Stimulated activated CD4-positive, alpha-beta T cell treated with anti-CD3 and anti-CD28 coated beads, TNF-alpha, amount 100 ng/mL, for 24 hours (primary cell): Measurements from ENCODE around the gene ATP7A.
"Not testable (repeated sequence)": the region's sequence is repeated elsewhere in the genome, so short reads cannot be mapped to it uniquely, and the experiment has no call there.

ENCODE experiments used
- DNase-seq, 3 experiments: peaks; one replicate each; pipeline ENCODE4 v3.0.0-alpha.2; 2020; ENCODE audit warnings: low read depth in 3 of 3

ATP7A gene

DNA sequence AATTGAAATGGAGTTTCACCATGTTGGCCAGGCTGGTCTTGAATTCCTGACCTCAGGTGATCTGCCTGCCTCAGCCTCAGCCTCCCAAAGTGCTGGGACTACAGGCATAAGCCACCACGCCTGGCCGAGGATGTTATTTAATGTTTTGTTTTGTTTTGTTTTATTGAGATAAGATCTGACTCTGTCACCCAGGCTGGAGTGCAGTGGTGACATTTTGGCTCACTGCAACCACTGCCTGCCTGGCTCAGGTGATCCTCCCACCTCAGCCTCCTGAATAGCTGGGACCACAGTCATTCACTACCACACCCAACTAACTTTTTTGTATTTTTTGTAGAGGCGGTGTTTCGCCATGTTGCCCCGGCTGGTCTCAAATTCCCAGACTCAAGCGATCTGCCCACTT, 34.5 kb downstream of the ATP7A start:
- DNase-seq = not testable (repeated sequence)

DNA sequence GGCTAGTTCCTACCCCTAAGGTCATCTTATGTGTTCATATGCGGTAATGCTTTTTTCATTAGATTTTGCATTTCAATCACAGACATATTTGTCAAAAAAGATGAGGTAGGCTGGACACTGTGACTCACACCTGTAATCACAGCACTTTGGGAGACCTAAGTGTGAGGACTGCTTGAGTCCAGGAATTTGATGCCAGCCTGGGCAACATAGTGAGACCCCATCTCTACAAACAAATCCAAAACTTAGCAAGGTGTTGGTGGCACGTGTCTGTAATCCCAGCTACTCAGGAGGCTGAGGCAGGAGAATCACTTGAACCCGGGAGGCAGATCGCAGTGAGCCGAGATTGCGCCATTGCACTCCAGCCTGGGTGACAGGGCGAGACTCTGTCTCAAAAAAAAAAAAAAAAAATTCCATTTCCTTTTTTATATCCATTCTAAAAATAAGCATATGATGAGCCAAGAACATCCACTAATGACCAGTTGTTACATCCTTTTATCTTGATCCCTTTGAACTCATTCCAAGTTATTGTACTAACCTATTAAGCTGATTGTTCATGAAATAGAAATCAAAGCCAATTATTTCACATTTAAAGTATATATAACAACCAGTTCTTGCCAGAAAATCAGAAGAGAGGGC, 35.5 kb downstream of the ATP7A start:
- no peak for DNase-seq

DNA sequence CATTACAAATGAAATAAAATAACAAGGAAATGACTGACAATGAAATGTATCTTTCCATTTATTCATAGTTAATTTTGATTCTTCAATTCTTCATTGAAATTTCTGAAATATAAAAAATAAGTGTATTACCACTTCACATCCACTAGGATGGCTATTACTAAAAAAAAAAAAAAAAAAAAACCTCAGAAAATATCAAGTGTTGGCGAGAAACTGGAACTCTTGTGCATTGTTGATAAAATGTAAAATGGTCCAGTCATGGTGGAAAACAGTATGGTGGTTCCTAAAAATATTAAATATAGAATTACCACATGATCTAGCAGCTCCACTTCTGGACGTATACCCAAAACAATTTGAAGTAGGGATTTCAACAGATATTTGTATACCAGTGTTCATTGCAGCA, 36.1 kb downstream of the ATP7A start:
- no peak for DNase-seq

DNA sequence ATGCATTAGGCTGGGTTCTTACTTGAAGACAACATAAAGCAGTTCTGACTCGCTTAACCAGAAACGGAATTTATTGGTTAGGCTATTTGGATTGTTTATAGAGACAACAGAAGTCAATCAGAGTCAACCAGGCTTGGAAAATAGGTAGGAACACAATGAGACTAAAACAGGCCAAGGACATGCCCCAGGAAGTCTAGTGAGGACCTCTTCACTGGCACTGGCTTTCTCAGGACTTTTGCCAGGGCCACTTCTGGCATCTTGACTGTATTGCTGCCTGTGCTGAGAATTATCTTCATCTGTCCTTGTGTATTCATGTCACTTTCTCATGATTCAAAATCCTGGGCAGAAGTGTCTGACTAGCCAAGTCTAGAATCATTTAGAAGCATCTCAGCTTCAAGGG, 39.3 kb downstream of the ATP7A start:
- no peak for DNase-seq

DNA sequence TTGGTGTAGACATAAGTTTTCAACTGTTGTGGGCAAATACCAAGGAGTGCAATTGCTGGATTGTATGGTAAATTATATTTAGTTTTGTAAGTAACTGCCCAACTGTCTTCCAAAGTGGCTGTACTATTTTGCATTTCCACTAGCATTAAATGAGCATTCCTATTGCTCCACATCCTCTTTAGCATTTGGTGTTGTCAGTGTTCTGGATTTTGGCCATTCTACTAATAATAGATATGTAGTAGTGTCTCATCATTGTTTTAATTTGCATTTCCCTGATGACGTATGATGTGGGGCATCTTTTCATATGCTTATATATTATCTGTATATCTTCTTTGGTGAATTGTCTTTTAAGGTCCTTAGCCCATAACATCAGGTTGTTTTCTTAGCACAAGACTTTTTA, 41.7 kb downstream of the ATP7A start:
- DNase-seq = no peak

DNA sequence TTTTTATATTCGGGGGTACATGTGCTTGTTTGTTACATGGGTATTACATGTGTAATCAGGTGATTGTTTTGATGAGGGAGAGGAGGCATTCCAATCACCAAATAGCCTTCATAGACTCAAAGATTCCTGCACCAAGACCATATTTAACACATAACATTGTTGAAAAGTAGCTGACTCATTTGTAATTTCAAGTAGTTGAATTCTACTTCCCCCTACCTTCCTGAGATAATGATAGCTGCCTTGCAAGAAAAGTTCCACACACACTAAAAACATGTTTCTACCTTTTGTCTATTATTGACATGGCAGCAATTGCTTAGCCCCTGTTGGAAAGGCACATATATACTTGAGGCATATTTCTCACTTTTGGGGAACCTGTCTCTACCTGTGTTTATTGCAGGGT, 42.8 kb downstream of the ATP7A start:
- DNase-seq = no peak

DNA sequence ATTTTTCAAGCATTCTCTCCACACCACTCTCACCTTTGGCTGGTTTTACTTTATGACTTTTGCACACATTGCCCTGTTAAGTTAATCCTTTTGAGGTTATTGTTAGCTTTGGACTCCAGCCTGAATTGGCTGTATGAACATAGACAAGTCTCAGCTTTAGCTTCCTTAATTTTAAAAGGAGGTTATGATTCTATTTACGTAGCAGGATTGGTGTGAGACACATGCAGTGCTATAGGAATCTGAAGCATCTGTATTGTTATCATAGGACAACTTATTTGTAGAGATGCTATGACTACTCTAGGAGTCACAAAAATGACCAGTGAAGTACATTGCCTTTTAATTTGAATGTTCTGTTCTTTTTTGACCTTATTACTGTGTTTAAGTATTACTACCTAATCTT, 43.2 kb downstream of the ATP7A start:
- no peak for DNase-seq

DNA sequence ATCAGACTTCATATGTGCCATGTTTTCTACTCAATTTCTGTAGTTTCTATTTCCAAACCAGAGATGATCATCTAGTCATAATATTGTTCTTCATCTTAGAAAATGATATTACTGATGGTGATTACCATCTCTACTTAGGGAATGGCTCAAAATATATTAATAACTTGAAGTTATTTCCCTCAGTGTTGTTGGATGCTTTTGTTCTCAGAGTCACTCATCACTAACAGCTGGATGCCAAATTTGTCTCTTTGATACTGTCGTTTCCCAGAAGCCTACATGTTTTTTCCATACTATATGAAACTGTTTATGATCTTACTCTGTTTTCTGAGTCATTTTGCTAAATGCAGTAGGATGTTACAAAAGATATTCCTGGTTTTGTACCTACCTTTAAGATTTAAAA, 50.1 kb downstream of the ATP7A start:
- DNase-seq = no peak

DNA sequence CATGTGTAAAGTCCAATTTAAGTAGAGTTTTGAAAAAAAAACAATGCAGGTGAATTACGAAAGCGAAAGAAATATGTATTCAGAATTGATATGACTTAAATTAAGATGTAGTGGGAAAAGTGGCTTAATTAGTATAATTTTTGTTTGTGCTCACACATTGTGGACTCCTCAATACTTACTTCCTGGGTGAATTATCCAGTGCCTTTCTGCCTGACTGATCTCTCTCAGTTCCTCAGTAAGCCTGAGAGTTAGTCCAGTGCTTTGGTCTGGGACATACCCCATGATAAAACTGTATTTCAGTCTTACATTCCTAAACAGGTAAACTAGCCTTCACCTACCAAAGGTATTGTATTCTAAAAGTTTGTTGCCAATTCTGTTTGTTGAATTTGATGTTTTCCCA, 50.6 kb downstream of the ATP7A start:
- no peak for DNase-seq

DNA sequence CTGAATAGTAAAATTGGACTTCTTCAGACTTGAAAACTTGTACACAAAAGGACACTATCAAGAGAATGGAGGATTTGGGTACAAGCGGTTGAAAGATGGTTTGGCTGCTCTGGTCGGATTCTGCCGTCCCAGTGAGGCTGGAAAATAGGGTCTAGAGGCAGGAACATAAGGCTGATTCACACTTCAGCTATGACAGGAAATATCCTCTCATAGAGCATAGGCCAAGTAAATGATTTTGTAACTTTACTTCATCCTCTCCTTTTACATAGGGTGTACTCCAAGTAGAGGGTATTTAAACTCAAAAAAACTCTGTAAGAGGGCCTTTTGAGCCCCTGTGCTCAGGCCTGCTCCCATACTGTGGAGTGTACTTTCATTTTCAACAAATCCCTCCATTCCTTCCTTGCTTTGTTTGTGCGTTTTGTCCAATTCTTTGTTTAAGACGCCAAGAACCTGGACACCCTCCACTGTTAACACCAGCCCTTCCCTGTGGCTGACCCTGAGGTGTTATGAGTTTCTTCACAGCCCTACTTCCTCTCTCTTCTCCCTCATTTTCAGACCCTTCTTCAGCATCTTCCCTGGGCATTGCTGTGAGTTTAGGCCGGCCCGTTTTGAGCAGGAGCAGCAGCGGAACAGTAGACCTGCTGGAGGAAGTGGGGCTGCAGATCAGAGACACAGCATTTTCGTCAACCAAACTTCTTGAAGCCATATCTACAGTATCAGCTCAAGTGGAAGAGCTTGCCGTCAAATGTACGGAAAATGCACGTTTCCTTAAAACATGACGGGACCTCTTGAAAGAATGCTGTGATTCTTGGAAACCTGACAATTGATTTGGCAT, 51.8 kb downstream of the ATP7A start:
- peak in 1 of 3 experiments; percentile 4 for DNase-seq

DNA sequence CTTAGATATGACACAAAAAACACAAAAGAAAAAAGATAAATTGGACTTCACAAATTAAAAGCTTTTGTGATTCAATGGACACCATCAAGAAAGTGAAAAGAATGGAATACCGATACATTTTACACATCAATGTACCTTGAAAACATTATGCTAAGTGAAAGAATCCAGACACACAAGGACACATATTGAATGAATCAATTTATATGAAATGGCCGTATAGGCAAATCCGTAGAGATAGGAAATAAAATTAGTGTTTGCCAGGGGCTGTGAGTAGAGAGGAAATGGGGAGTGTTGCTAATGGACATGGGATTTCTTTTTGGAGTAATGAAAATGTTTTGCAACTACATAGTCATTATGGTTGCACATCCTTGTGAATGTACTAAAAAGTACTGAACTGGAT, 55.9 kb downstream of the ATP7A start:
- no peak for DNase-seq

DNA sequence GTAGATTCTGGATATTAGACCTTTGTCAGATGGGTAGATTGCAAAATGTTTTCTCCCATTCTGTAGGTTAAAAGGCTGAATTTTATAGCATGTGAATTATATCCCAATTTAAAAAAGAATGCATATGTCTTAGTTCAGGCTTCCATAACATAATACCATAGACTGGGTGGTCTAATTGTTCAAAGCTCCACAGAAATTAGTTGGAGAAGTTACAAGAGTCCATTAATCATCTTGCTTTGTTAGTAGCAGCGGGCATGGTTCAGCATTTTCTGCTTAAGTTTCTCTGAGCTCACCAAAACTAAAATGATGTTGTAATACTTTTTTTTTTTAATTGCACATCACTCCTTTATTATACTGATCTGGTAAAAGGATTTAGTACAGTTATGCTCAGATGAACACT, 57.1 kb downstream of the ATP7A start:
- no peak for DNase-seq

DNA sequence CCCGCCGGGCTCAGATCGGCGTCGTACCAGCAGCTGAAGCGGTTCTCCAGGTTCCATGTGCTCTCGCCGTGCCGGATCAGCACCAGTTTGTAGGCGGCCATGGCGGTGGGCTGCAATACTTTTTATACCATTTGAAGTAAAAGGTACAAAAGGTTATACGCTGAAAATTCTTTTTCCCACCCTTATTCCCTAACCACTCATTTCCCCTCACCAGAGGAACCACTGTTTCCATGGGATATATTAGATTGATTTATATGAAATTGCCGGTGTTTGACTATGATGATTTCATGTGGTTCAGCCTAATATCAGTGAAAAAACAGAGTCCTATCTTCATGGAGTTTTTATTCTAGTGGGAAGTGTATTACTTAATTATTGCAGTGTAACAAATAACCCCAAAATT, 59.0 kb downstream of the ATP7A start, which contains the start of gene PGAM4:
TSS of gene PGAM4 (minus strand) at position 101 of the 400 bp plus-strand sequence. CDS start at position 101, 0 bp downstream.
- DNase-seq = no peak

DNA sequence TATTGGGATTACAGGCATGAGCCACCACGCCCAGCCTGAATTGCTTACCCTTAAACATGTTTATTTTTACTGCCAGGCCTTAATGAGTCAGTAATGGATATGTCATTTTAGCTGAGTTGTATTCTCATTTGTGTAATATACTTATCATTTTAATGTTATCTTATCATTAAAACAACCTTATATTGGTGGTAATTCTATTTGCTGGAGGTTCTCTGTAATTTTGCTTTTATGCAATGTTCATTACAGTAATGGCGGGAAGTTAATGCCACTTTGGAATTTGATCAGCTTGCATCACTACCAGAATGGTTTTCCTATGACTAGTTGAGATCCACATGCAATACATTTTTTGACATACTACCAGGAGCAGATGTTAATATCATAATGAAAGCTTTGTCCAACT, 65.3 kb downstream of the ATP7A start:
- DNase-seq = no peak

DNA sequence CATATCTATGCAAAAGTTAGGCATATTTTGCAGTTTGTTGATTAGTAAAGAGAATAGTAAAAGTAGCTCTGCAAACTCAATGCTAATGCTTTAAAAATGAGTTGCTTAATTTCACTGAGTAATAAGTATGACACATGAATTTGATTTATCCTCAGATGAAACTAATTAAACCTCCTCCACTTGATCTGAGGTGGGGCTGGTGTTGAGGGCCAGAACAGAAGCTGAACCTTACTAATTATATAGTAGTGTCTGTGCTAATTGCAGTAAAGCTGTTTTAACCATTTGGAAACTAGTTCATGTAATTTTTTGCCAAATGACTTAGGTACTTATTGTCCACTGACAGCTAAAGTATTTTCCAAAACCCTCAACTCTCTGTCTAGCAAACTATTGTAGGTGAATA, 66.6 kb downstream of the ATP7A start:
- DNase-seq = no peak

DNA sequence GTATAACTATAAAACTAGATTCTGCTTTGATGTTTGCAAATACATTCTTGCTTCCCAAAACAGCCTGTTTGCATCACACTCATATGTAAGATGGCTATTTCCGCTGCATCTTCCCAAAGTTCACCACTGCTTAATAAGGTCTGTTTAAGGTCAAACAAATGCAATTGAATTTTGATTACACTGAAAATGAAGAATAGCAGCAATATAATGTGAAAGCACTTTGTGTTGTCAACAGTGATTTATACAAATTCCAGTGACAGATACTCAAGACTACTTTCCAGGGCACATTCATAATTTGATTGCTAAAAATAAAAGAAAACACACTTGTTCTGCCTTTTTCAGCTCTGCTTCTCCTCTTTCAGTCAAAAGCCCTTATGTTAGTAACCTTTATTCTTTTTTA, 67.0 kb downstream of the ATP7A start:
- DNase-seq = no peak

DNA sequence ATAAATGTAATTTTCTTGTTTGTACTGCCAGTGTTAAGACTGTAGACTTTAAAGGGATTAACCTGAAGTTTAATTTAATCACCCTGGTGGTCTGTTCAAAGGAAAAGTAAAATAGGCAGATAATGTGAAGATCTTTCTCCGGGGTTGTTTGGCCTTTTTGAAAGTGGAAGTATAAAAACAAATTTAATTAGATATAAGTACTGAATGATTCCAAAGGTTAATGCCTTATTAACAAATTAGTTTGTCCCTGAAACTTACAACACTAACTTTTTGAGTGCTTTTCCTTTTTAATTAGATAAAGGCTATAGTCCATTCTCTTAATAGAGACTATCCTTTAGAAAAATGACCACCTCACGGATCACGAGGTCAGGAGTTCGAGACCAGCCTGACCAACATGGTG, 69.4 kb downstream of the ATP7A start:
- DNase-seq = no peak

DNA sequence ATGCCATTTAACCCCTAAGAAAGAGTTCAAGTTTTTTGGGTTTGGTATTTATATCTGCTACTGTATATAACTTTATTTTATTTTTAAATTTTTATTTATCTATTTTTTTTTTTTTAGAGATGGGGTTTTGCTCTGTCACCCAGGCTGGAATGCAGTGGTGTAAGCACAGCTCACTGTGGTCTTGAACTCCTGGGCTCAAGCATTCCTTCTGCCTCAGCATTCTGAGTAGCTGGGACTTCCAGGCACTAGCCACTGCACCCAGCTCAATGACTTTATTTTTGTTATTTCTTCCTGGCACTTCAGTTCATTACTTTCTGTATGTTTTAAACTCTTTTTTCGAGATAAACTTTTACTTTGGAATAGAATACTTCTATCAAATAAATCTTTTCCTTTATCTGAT, 101.4 kb downstream of the ATP7A start:
- no peak for DNase-seq

DNA sequence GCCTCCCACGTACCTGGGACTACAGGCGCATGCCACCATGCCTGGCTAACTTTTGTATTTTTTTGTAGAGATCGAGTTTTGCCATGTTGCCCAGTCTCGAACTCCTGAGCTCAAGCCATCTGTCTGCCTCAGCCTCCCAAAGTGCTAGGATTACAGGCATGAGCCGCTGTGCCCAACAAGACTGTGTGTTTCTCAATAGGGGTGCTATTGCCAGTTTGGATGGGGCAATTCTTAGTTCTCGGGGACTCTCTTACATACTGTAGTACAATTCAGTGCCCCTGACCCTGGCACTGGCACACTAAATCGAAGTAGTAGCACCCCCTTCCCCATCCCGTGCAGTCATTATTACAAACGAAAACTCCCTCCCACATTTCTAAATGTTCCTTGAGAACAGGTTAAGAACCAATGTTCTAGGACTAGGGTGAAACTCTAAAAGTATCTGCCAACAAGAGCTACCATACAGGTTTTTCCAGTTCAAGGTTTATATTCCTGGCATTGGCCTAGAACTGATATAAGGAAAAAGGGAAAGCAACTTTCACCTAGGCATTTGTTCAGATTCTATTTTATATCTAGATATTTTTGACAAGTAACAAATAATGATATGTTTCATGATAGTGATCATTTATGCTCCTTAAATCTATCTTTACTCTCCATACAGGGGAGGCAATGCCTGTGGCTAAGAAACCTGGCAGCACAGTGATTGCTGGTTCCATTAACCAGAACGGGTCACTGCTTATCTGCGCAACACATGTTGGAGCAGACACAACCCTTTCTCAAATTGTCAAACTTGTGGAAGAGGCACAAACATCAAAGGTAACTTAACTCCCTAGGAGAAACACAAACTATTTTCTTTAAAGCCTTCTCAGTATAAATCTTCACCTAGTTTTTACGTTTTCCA, 109.3 kb downstream of the ATP7A start:
- DNase-seq = no peak

DNA sequence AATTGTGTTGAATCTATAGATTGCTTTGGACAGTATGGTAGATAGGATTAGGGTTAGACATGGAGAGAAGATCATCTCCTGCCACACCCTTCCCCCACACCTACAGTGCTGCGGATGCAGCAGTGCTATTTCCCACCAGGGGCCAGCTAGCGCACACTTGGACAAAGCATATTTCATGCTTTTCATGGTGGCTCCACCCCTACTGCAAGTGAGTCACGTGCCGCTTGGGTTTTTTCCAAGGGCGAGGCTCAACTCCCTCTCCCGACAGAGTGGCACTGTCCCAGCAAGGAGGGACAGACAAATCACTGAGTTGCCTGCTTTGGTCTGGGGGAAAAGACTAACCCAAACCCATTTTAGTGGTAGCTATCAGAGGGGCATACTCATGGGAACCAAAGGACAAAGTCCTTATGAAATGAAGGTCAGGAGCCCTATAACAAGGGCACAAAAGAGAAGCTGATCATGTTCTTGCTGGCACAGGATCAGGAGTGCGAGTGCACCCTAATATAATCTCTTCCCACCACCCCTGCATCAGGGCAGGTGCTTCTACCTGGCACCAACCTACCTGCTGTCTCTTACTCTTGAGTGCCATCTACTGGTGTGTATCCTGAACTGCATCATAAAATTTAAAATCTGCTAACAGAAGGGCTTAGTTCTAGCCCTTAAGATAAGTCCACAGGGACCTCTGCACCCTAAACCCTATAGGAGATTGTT, 114.0 kb downstream of the ATP7A start:
- DNase-seq = no peak

DNA sequence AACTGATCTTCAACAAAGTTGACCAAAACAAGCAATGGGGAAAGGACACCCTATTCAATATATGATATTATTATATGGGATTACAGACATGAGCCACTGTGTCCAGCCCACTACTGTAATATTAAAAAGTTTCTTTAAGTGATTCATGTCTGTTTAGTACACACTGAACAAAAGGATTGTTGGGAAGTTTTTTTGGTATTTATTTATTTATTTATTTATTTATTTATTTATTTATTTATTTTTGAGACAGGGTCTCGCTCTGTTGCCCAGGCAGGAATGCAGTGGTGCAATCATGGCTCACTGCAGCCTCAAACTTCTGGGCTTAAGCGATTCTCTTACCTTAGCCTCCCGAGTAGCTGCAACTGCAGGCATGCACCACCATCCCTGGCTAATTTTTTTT, 117.3 kb downstream of the ATP7A start:
- DNase-seq = no peak

DNA sequence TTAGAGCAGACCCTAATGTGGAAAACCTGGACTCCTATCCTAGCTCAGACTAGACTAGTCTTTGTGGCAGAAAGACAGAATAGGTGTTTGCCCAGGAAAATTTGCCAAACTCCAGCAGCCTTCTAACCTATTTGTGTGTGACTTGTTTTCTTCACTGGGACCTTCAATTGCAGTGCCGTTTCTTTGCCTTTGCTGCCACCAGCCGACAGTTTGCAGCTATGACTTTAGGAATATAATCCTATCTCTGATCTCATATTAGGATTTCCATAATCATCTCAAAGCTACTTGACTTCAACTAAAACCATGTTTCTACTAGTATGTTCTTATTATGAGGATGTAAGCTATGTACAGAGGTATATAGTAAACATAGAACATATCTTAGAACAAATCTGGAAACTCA, 119.2 kb downstream of the ATP7A start:
- no peak for DNase-seq
